BLaER1 treated with 17β-estradiol and CSF1 and Interleukin-3, amounts not matched to agents 10 nM and 100 nM (cell line): Measurements from ENCODE around the gene HPS1.

Experiments used
- H3K27ac ChIP-seq, 11 experiments: shearing (Covaris generic); formaldehyde crosslinking; 2 replicates each; pipeline ENCODE4 v1.8.1; 2022
- H3K27me3 ChIP-seq, 11 experiments: shearing (Covaris generic); formaldehyde crosslinking; 2 replicates each; pipeline ENCODE4 v1.8.1; 2022
- H3K36me3 ChIP-seq, 11 experiments: shearing (Covaris generic); formaldehyde crosslinking; 2 replicates each; pipeline ENCODE4 v1.8.1; 2022
- H3K4me1 ChIP-seq, 10 experiments: shearing (Covaris generic); formaldehyde crosslinking; 2 replicates each; pipeline ENCODE4 v1.8.1; 2022
- H3K4me2 ChIP-seq, 11 experiments: shearing (Covaris generic); formaldehyde crosslinking; 2 replicates each; pipeline ENCODE4 v1.8.1; 2022
- H3K4me3 ChIP-seq, 10 experiments: shearing (Covaris generic); formaldehyde crosslinking; 2 replicates each; pipeline ENCODE4 v1.8.1; 2022
- H3K9ac ChIP-seq, 11 experiments: shearing (Covaris generic); formaldehyde crosslinking; 2 replicates each; pipeline ENCODE4 v1.8.1; 2022
- H3K9me3 ChIP-seq, 11 experiments: shearing (Covaris generic); formaldehyde crosslinking; replicated peaks in 1 of 11; 2 replicates each; pipeline ENCODE4 v1.8.1; 2022
- H4K20me1 ChIP-seq, 11 experiments: shearing (Covaris generic); formaldehyde crosslinking; 2 replicates each; pipeline ENCODE4 v1.8.1; 2022
- Cebpa-rat ChIP-seq, 11 experiments: shearing (Covaris generic); IDR thresholded peaks; 2 replicates each; pipeline ENCODE4 v1.8.1; 2022

Gene HPS1

GRCh38 chr10:98458809-98459784, 12.4 kb upstream of the HPS1 start:
- no peak overlapping the region for H3K4me3 ChIP-seq
- H3K36me3 ChIP-seq = no peaks in the 10 kb centered on the region
- H3K9ac ChIP-seq = no peak overlapping the region
- no peaks in the 10 kb centered on the region for H3K27me3 ChIP-seq
- H3K9me3 ChIP-seq = no peaks in the 10 kb centered on the region
- H4K20me1 ChIP-seq = no peaks in the 10 kb centered on the region
- H3K4me1 ChIP-seq = peaks cover 0 to 11% (median 0%) of the 10 kb centered on the region in 10 experiments; a peak in 6 of 20 replicates
- TF ChIP-seq Cebpa-rat (IDR thresholded peaks at IDR 0.05) = no peak
- no peak overlapping the region for H3K4me2 ChIP-seq
- no peak overlapping the region for H3K27ac ChIP-seq

GRCh38 chr10:98457721-98458120, 11.0 kb upstream of the HPS1 start:
- H4K20me1 ChIP-seq = no peaks in the 10 kb centered on the region
- H3K4me2 ChIP-seq = no peak overlapping the region
- no peaks in the 10 kb centered on the region for H3K36me3 ChIP-seq
- no peak overlapping the region for H3K27ac ChIP-seq
- no peak overlapping the region for H3K9ac ChIP-seq
- no peaks in the 10 kb centered on the region for H3K27me3 ChIP-seq
- peaks cover 0 to 11% (median 0%) of the 10 kb centered on the region in 10 experiments; a peak in 6 of 20 replicates for H3K4me1 ChIP-seq
- TF ChIP-seq Cebpa-rat (IDR thresholded peaks at IDR 0.05) = no peak
- H3K9me3 ChIP-seq = no peaks in the 10 kb centered on the region
- H3K4me3 ChIP-seq = no peak overlapping the region

- Histone ChIP-seq H3K4me1 (peaks cover 0 to 11% (median 0%) of the 10 kb centered on the region in 10 experiments; a peak in 6 of 20 replicates), H4K20me1 (no peaks in the 10 kb centered on the region), H3K4me3 (no peak overlapping the region), H3K27me3 (no peaks in the 10 kb centered on the region), H3K27ac (no peak overlapping the region), H3K9me3 (no peaks in the 10 kb centered on the region), H3K36me3 (no peaks in the 10 kb centered on the region), H3K9ac (no peak overlapping the region), H3K4me2 (no peak overlapping the region)
- no peak for TF ChIP-seq Cebpa-rat (IDR thresholded peaks at IDR 0.05)
Observed at GRCh38 chr10:98456686-98457482, 10.1 kb upstream of the HPS1 start.

GRCh38 chr10:98456043-98456570, 9.4 kb upstream of the HPS1 start:
- TF ChIP-seq Cebpa-rat (IDR thresholded peaks at IDR 0.05) = no peak
- Histone ChIP-seq H4K20me1 (no peaks in the 10 kb centered on the region), H3K36me3 (no peaks in the 10 kb centered on the region), H3K27ac (no peak overlapping the region), H3K9me3 (no peaks in the 10 kb centered on the region), H3K4me2 (no peak overlapping the region), H3K4me1 (peaks cover 0 to 8% (median 0%) of the 10 kb centered on the region in 10 experiments; a peak in 6 of 20 replicates), H3K27me3 (no peaks in the 10 kb centered on the region), H3K9ac (no peak overlapping the region), H3K4me3 (no peak overlapping the region)

- Histone ChIP-seq H3K4me1 (peaks cover 0 to 6% (median 0%) of the 10 kb centered on the region in 10 experiments; a peak in 7 of 20 replicates), H3K4me2 (no peak overlapping the region)
- no peak for TF ChIP-seq Cebpa-rat (IDR thresholded peaks at IDR 0.05)
Observed at GRCh38 chr10:98453729-98454128, 7.0 kb upstream of the HPS1 start.

GRCh38 chr10:98450618-98451017, 3.9 kb upstream of the HPS1 start:
- H3K9me3 ChIP-seq = no peaks in the 10 kb centered on the region
- H3K27me3 ChIP-seq = no peaks in the 10 kb centered on the region
- no peak overlapping the region for H3K9ac ChIP-seq
- no peak overlapping the region for H3K4me3 ChIP-seq
- no peak overlapping the region for H3K4me2 ChIP-seq
- H4K20me1 ChIP-seq = peaks cover 1 to 4% (median 2%) of the 10 kb centered on the region in 11 experiments; a peak in 18 of 22 replicates
- peaks cover 10 to 29% (median 17%) of the 10 kb centered on the region in 10 experiments for H3K4me1 ChIP-seq
- TF ChIP-seq Cebpa-rat (IDR thresholded peaks at IDR 0.05) = no peak
- H3K36me3 ChIP-seq = no peaks in the 10 kb centered on the region; a peak in 2 of 22 replicates
- no peak overlapping the region for H3K27ac ChIP-seq

More at GRCh38 chr10:98453729-98454128, 7.0 kb upstream of the HPS1 start:
- Histone ChIP-seq H3K9ac (no peak overlapping the region), H3K9me3 (no peaks in the 10 kb centered on the region), H3K36me3 (no peaks in the 10 kb centered on the region), H3K27me3 (no peaks in the 10 kb centered on the region), H3K27ac (no peak overlapping the region), H4K20me1 (no peaks in the 10 kb centered on the region), H3K4me3 (no peak overlapping the region)

GRCh38 chr10:98449287-98449686, 2.6 kb upstream of the HPS1 start:
- H3K36me3 ChIP-seq = peaks cover 9 to 13% (median 12%) of the 10 kb centered on the region in 11 experiments; a peak in 21 of 22 replicates
- peaks cover 24 to 42% (median 31%) of the 10 kb centered on the region in 10 experiments for H3K4me1 ChIP-seq
- no peaks in the 10 kb centered on the region for H3K27me3 ChIP-seq
- H3K27ac ChIP-seq = peak overlapping the region in 2 of 11 experiments; percentile 19 to 49; a peak in 2 of 22 replicates
- peaks cover 15 to 17% (median 16%) of the 10 kb centered on the region in 11 experiments; a peak in 19 of 22 replicates for H4K20me1 ChIP-seq
- no peak overlapping the region for H3K4me3 ChIP-seq
- H3K4me2 ChIP-seq = peak overlapping the region in 2 of 11 experiments; percentile 71 to 92; a peak in 4 of 22 replicates
- no peak overlapping the region for H3K9ac ChIP-seq
- no peaks in the 10 kb centered on the region for H3K9me3 ChIP-seq
- TF ChIP-seq Cebpa-rat (IDR thresholded peaks at IDR 0.05) = no peak

GRCh38 chr10:98446151-98446660, 529 bp downstream of the HPS1 start:
- Histone ChIP-seq H3K27me3 (no peaks in the 10 kb centered on the region), H3K27ac (peak overlapping the region; percentile 84 to 97 (median 90)), H3K4me3 (peak overlapping the region; percentile 68 to 87 (median 76)), H3K9me3 (no peaks in the 10 kb centered on the region; a peak in 1 of 22 replicates), H3K4me1 (peaks cover 28 to 70% (median 44%) of the 10 kb centered on the region in 10 experiments), H3K36me3 (peaks cover 38 to 44% (median 43%) of the 10 kb centered on the region in 11 experiments), H3K4me2 (peak overlapping the region; percentile 83 to 96 (median 92)), H3K9ac (peak overlapping the region; percentile 87 to 97 (median 92)), H4K20me1 (peaks cover 18 to 47% (median 45%) of the 10 kb centered on the region in 11 experiments; a peak in 19 of 22 replicates)
- TF ChIP-seq Cebpa-rat (IDR thresholded peaks at IDR 0.05) = no peak
